ENCODE data around the gene SORCS2.

The SORCS2 gene

GRCh38 chr4:7295197-7295910 lies 103.0 kb downstream of the SORCS2 start:
- Histone ChIP-seq H3K9ac (ENCODE audit: low read depth, low read length) (no peak overlapping the region), H3K9me3 (ENCODE audit: control insufficient read depth, insufficient read depth, low read length) (no peaks in the 10 kb centered on the region), H3K27me3 (ENCODE audit: control insufficient read depth, insufficient read depth, low read length) (no peaks in the 10 kb centered on the region), H3K4me1 (ENCODE audit: control insufficient read depth, insufficient read depth, low read length) (no peaks in the 10 kb centered on the region), H3K4me3 (ENCODE audit: low read depth, low read length) (no peak overlapping the region), H3K36me3 (ENCODE audit: control insufficient read depth, insufficient read depth, low read length) (no peaks in the 10 kb centered on the region)

- no peaks in the 10 kb centered on the region for H3K9me3 ChIP-seq (ENCODE audit: control insufficient read depth, insufficient read depth, low read length)
- H3K36me3 ChIP-seq (ENCODE audit: control insufficient read depth, insufficient read depth, low read length) = no peaks in the 10 kb centered on the region
- H3K4me3 ChIP-seq (ENCODE audit: low read depth, low read length) = no peak overlapping the region
- H3K9ac ChIP-seq (ENCODE audit: low read depth, low read length) = no peak overlapping the region
- no peaks in the 10 kb centered on the region for H3K27me3 ChIP-seq (ENCODE audit: control insufficient read depth, insufficient read depth, low read length)
- no peaks in the 10 kb centered on the region for H3K4me1 ChIP-seq (ENCODE audit: control insufficient read depth, insufficient read depth, low read length)
Observed at GRCh38 chr4:7295911-7296660, 103.7 kb downstream of the SORCS2 start.

GRCh38 chr4:7296661-7297335 lies 104.5 kb downstream of the SORCS2 start:
- no peak overlapping the region for H3K4me3 ChIP-seq (ENCODE audit: low read depth, low read length)

GRCh38 chr4:7297374-7297773 lies 105.0 kb downstream of the SORCS2 start:
- no peaks in the 10 kb centered on the region for H3K36me3 ChIP-seq (ENCODE audit: control insufficient read depth, insufficient read depth, low read length)
- H3K4me1 ChIP-seq (ENCODE audit: control insufficient read depth, insufficient read depth, low read length) = no peaks in the 10 kb centered on the region
- H3K9me3 ChIP-seq (ENCODE audit: control insufficient read depth, insufficient read depth, low read length) = no peaks in the 10 kb centered on the region
- no peak overlapping the region for H3K4me3 ChIP-seq (ENCODE audit: low read depth, low read length)
- no peaks in the 10 kb centered on the region for H3K27me3 ChIP-seq (ENCODE audit: control insufficient read depth, insufficient read depth, low read length)
- no peak overlapping the region for H3K9ac ChIP-seq (ENCODE audit: low read depth, low read length)

More at GRCh38 chr4:7296661-7297335, 104.5 kb downstream of the SORCS2 start:
- H3K36me3 ChIP-seq (ENCODE audit: control insufficient read depth, insufficient read depth, low read length) = no peaks in the 10 kb centered on the region
- no peaks in the 10 kb centered on the region for H3K9me3 ChIP-seq (ENCODE audit: control insufficient read depth, insufficient read depth, low read length)
- no peaks in the 10 kb centered on the region for H3K27me3 ChIP-seq (ENCODE audit: control insufficient read depth, insufficient read depth, low read length)
- no peak overlapping the region for H3K9ac ChIP-seq (ENCODE audit: low read depth, low read length)
- H3K4me1 ChIP-seq (ENCODE audit: control insufficient read depth, insufficient read depth, low read length) = no peaks in the 10 kb centered on the region

- Histone ChIP-seq H3K9ac (ENCODE audit: low read depth, low read length) (no peak overlapping the region), H3K36me3 (ENCODE audit: control insufficient read depth, insufficient read depth, low read length) (no peaks in the 10 kb centered on the region), H3K4me3 (ENCODE audit: low read depth, low read length) (no peak overlapping the region), H3K9me3 (ENCODE audit: control insufficient read depth, insufficient read depth, low read length) (no peaks in the 10 kb centered on the region), H3K27me3 (ENCODE audit: control insufficient read depth, insufficient read depth, low read length) (no peaks in the 10 kb centered on the region), H3K4me1 (ENCODE audit: control insufficient read depth, insufficient read depth, low read length) (no peaks in the 10 kb centered on the region)
Observed at GRCh38 chr4:7297881-7298280, 105.5 kb downstream of the SORCS2 start.

GRCh38 chr4:7298619-7299009 lies 106.3 kb downstream of the SORCS2 start:
- Histone ChIP-seq H3K4me3 (ENCODE audit: low read depth, low read length) (no peak overlapping the region), H3K36me3 (ENCODE audit: control insufficient read depth, insufficient read depth, low read length) (no peaks in the 10 kb centered on the region), H3K9ac (ENCODE audit: low read depth, low read length) (no peak overlapping the region), H3K9me3 (ENCODE audit: control insufficient read depth, insufficient read depth, low read length) (no peaks in the 10 kb centered on the region), H3K4me1 (ENCODE audit: control insufficient read depth, insufficient read depth, low read length) (no peaks in the 10 kb centered on the region), H3K27me3 (ENCODE audit: control insufficient read depth, insufficient read depth, low read length) (no peaks in the 10 kb centered on the region)

- H3K36me3 ChIP-seq (ENCODE audit: control insufficient read depth, insufficient read depth, low read length) = no peaks in the 10 kb centered on the region
- H3K9ac ChIP-seq (ENCODE audit: low read depth, low read length) = no peak overlapping the region
- H3K27me3 ChIP-seq (ENCODE audit: control insufficient read depth, insufficient read depth, low read length) = no peaks in the 10 kb centered on the region
- no peak overlapping the region for H3K4me3 ChIP-seq (ENCODE audit: low read depth, low read length)
- H3K9me3 ChIP-seq (ENCODE audit: control insufficient read depth, insufficient read depth, low read length) = no peaks in the 10 kb centered on the region
- H3K4me1 ChIP-seq (ENCODE audit: control insufficient read depth, insufficient read depth, low read length) = no peaks in the 10 kb centered on the region
Observed at GRCh38 chr4:7299010-7299907, 106.9 kb downstream of the SORCS2 start.

GRCh38 chr4:7299908-7300710 lies 107.8 kb downstream of the SORCS2 start:
- H3K9ac ChIP-seq (ENCODE audit: low read depth, low read length) = no peak overlapping the region

GRCh38 chr4:7300711-7301095 lies 108.4 kb downstream of the SORCS2 start:
- Histone ChIP-seq H3K4me1 (ENCODE audit: control insufficient read depth, insufficient read depth, low read length) (no peaks in the 10 kb centered on the region), H3K9ac (ENCODE audit: low read depth, low read length) (no peak overlapping the region), H3K27me3 (ENCODE audit: control insufficient read depth, insufficient read depth, low read length) (no peaks in the 10 kb centered on the region), H3K36me3 (ENCODE audit: control insufficient read depth, insufficient read depth, low read length) (no peaks in the 10 kb centered on the region), H3K9me3 (ENCODE audit: control insufficient read depth, insufficient read depth, low read length) (no peaks in the 10 kb centered on the region), H3K4me3 (ENCODE audit: low read depth, low read length) (no peak overlapping the region)

More at GRCh38 chr4:7299908-7300710, 107.8 kb downstream of the SORCS2 start:
- Histone ChIP-seq H3K36me3 (ENCODE audit: control insufficient read depth, insufficient read depth, low read length) (no peaks in the 10 kb centered on the region), H3K4me1 (ENCODE audit: control insufficient read depth, insufficient read depth, low read length) (no peaks in the 10 kb centered on the region), H3K4me3 (ENCODE audit: low read depth, low read length) (no peak overlapping the region), H3K9me3 (ENCODE audit: control insufficient read depth, insufficient read depth, low read length) (no peaks in the 10 kb centered on the region), H3K27me3 (ENCODE audit: control insufficient read depth, insufficient read depth, low read length) (no peaks in the 10 kb centered on the region)

- H3K9me3 ChIP-seq (ENCODE audit: control insufficient read depth, insufficient read depth, low read length) = no peaks in the 10 kb centered on the region
- no peaks in the 10 kb centered on the region for H3K27me3 ChIP-seq (ENCODE audit: control insufficient read depth, insufficient read depth, low read length)
- H3K36me3 ChIP-seq (ENCODE audit: control insufficient read depth, insufficient read depth, low read length) = no peaks in the 10 kb centered on the region
- no peak overlapping the region for H3K9ac ChIP-seq (ENCODE audit: low read depth, low read length)
- no peak overlapping the region for H3K4me3 ChIP-seq (ENCODE audit: low read depth, low read length)
- no peaks in the 10 kb centered on the region for H3K4me1 ChIP-seq (ENCODE audit: control insufficient read depth, insufficient read depth, low read length)
Observed at GRCh38 chr4:7301126-7301785, 108.9 kb downstream of the SORCS2 start.

Data from iPS-15b (cell line).